HUDEP-2 (cell line): Measurements from ENCODE around the gene RITA1.
A peak's percentile ranks its signal among the peaks of the same experiment; 100 is the strongest.

Experiments used
- DNase-seq, 76 experiments: peaks; one replicate each; lab custom pipeline; 2025; ENCODE audit not compliant: unreplicated experiment in 76 of 76; lab: John Stamatoyannopoulos, UW

Gene RITA1

GRCh38 chr12:113173081-113173698 is 12.3 kb upstream of the RITA1 start:
- no peak for DNase-seq

GRCh38 chr12:113174461-113175384 is 10.8 kb upstream of the RITA1 start:
- peak in 59 of 76 experiments; percentile 7 to 77 (median 42) for DNase-seq

- DNase-seq = no peak
These were observed 6.5 kb upstream of the RITA1 start for GRCh38 chr12:113179023-113179422.

- DNase-seq = no peak
These were observed 5.2 kb upstream of the RITA1 start for GRCh38 chr12:113180333-113180732.

- DNase-seq = no peak
These were observed 3.5 kb upstream of the RITA1 start for GRCh38 chr12:113181975-113182374.

- no peak for DNase-seq
These were observed 2.4 kb upstream of the RITA1 start for GRCh38 chr12:113183030-113183589.

- DNase-seq = peak in 47 of 76 experiments; percentile 12 to 94 (median 75)
These were observed 1.2 kb upstream of the RITA1 start for GRCh38 chr12:113184098-113184899.

GRCh38 chr12:113184900-113185179 is 681 bp upstream of the RITA1 start:
- peak in 74 of 76 experiments; percentile 17 to 94 (median 81) for DNase-seq

GRCh38 chr12:113186033-113186365 is 478 bp downstream of the RITA1 start:
- DNase-seq = peak in 16 of 76 experiments; percentile 12 to 55 (median 26)

- no peak for DNase-seq
These were observed 1.3 kb downstream of the RITA1 start for GRCh38 chr12:113186666-113187325.

- no peak for DNase-seq
These were observed 3.8 kb downstream of the RITA1 start for GRCh38 chr12:113189361-113189760.

GRCh38 chr12:113190761-113191160 is 5.2 kb downstream of the RITA1 start:
- peak in 69 of 76 experiments; percentile 8 to 89 (median 48) for DNase-seq

GRCh38 chr12:113191227-113191626 is 5.7 kb downstream of the RITA1 start:
- peak in 45 of 76 experiments; percentile 6 to 65 (median 35) for DNase-seq

- DNase-seq = no peak
These were observed 9.5 kb downstream of the RITA1 start for GRCh38 chr12:113194971-113195391.

GRCh38 chr12:113195598-113195997 is 10.1 kb downstream of the RITA1 start:
- DNase-seq = no peak

GRCh38 chr12:113196582-113196981 is 11.1 kb downstream of the RITA1 start:
- DNase-seq = no peak

GRCh38 chr12:113196990-113197389 is 11.5 kb downstream of the RITA1 start:
- peak in 69 of 76 experiments; percentile 3 to 75 (median 45) for DNase-seq

- DNase-seq = no peak
These were observed 12.1 kb downstream of the RITA1 start for GRCh38 chr12:113197518-113198077.

GRCh38 chr12:113198296-113198695 is 12.8 kb downstream of the RITA1 start:
- DNase-seq = no peak
